SK-N-MC (cell line): ENCODE data around the gene SHISA7.
"Not testable (repeated sequence)": the region's sequence is repeated elsewhere in the genome, so short reads cannot be mapped to it uniquely, and the experiment has no call there.

Source experiments
- DNase-seq: peaks from one replicate; pipeline ENCODE4 v3.0.0-alpha.2; 2011; ENCODE audit warnings: low read depth, low spot score
- H3K27ac ChIP-seq: fragments of 200-600 bp; sonication (generic); 2 replicates; pipeline ENCODE4 v1.5.1; 2016; ENCODE audit warnings: mixed run types
- H3K36me3 ChIP-seq: fragments of 200-600 bp; sonication (generic); 2 replicates; pipeline ENCODE4 v1.6.1; 2017; ENCODE audit warnings: antibody characterized with exemption, low read length, mixed read lengths; ENCODE audit not compliant: insufficient read depth
- H3K4me3 ChIP-seq: fragments of 200-600 bp; sonication (generic); 2 replicates; pipeline ENCODE4 v1.5.1; 2016
- H3K9ac ChIP-seq: fragments of 200-600 bp; sonication (generic); 2 replicates; pipeline ENCODE4 v1.8.0; 2017; ENCODE audit warnings: mixed run types, mixed read lengths; ENCODE audit not compliant: insufficient read length
- H3K9me3 ChIP-seq: fragments of 200-600 bp; sonication (generic); 2 replicates; pipeline ENCODE4 v1.6.1; 2017; ENCODE audit warnings: low read depth, mild to moderate bottlenecking, antibody characterized with exemption, low read length, moderate library complexity, mixed read lengths
- EZH2 ChIP-seq: fragments of 200-600 bp; sonication (generic); IDR thresholded peaks from one replicate; pipeline ENCODE4 v1.6.1; 2017; ENCODE audit warnings: antibody characterized with exemption
- FOXP2 ChIP-seq: optimal IDR thresholded peaks from 2 replicates; pipeline ENCODE3; 2011; ENCODE audit warnings: mild to moderate bottlenecking, moderate library complexity; ENCODE audit not compliant: insufficient read depth; ENCODE audit errors: extremely low read length, control extremely low read depth
- POLR2AphosphoS5 ChIP-seq: IDR thresholded peaks from 2 replicates; pipeline ENCODE4 v1.6.1; 2012; ENCODE audit warnings: mild to moderate bottlenecking, low read depth, low read length, borderline replicate concordance

The SHISA7 gene

GRCh38 chr19:55433292-55433691, 9.8 kb downstream of the SHISA7 start:
- DNase-seq: no peak
- Histone ChIP-seq H3K4me3 (no peak overlapping the region), H3K36me3 (no peaks in the 10 kb centered on the region), H3K9ac (no peak overlapping the region), H3K27ac (no peak overlapping the region), H3K9me3 (no peaks in the 10 kb centered on the region)
- TF ChIP-seq EZH2: no peak
- TF ChIP-seq POLR2AphosphoS5: no peak
- TF ChIP-seq FOXP2: no peak

GRCh38 chr19:55432241-55432959, 10.7 kb downstream of the SHISA7 start:
- no peaks in the 10 kb centered on the region for H3K36me3 ChIP-seq
- TF ChIP-seq FOXP2 (no peak), POLR2AphosphoS5 (no peak), EZH2 (no peak)
- no peak overlapping the region for H3K9ac ChIP-seq
- no peak overlapping the region for H3K4me3 ChIP-seq
- no peak overlapping the region for H3K27ac ChIP-seq
- H3K9me3 ChIP-seq: no peaks in the 10 kb centered on the region
- no peak for DNase-seq

GRCh38 chr19:55431183-55431582, 11.9 kb downstream of the SHISA7 start:
- Histone ChIP-seq H3K9me3 (no peaks in the 10 kb centered on the region), H3K36me3 (no peaks in the 10 kb centered on the region), H3K4me3 (no peak overlapping the region), H3K9ac (no peak overlapping the region), H3K27ac (no peak overlapping the region)
- TF ChIP-seq POLR2AphosphoS5: no peak
- no peak for TF ChIP-seq FOXP2
- TF ChIP-seq EZH2: no peak
- no peak for DNase-seq

- Histone ChIP-seq H3K27ac (no peak overlapping the region), H3K9me3 (no peaks in the 10 kb centered on the region), H3K36me3 (no peaks in the 10 kb centered on the region), H3K9ac (no peak overlapping the region), H3K4me3 (no peak overlapping the region)
- DNase-seq: no peak
- TF ChIP-seq EZH2 (no peak), FOXP2 (no peak), POLR2AphosphoS5 (no peak)
Measured at GRCh38 chr19:55426042-55426441, 17.1 kb downstream of the SHISA7 start.

- H3K4me3 ChIP-seq: no peak overlapping the region
- no peak overlapping the region for H3K9ac ChIP-seq
- H3K36me3 ChIP-seq: no peaks in the 10 kb centered on the region
- no peak for DNase-seq
- no peaks in the 10 kb centered on the region for H3K9me3 ChIP-seq
- TF ChIP-seq POLR2AphosphoS5 (no peak), FOXP2 (no peak), EZH2 (no peak)
- no peak overlapping the region for H3K27ac ChIP-seq
Measured at GRCh38 chr19:55424518-55424917, 18.6 kb downstream of the SHISA7 start.

GRCh38 chr19:55423225-55424005, 19.7 kb downstream of the SHISA7 start:
- Histone ChIP-seq H3K9ac (no peak overlapping the region), H3K9me3 (no peaks in the 10 kb centered on the region), H3K36me3 (no peaks in the 10 kb centered on the region), H3K4me3 (no peak overlapping the region), H3K27ac (no peak overlapping the region)
- no peak for DNase-seq
- no peak for TF ChIP-seq FOXP2
- TF ChIP-seq POLR2AphosphoS5: no peak
- TF ChIP-seq EZH2: no peak

- DNase-seq, H3K27ac ChIP-seq, H3K9me3 ChIP-seq, H3K36me3 ChIP-seq, H3K4me3 ChIP-seq, H3K9ac ChIP-seq: not testable (repeated sequence)
Measured at GRCh38 chr19:55421281-55421680, 21.8 kb downstream of the SHISA7 start.

- no peaks in the 10 kb centered on the region for H3K9me3 ChIP-seq
- no peak overlapping the region for H3K9ac ChIP-seq
- H3K27ac ChIP-seq: no peak overlapping the region
- no peak for DNase-seq
- H3K4me3 ChIP-seq: no peak overlapping the region
- H3K36me3 ChIP-seq: no peaks in the 10 kb centered on the region
- no peak for TF ChIP-seq EZH2
- TF ChIP-seq POLR2AphosphoS5: no peak
- no peak for TF ChIP-seq FOXP2
Measured at GRCh38 chr19:55419624-55420236, 23.4 kb downstream of the SHISA7 start.
